T-helper 17 cell (primary cell): ENCODE results near the gene OR8G5. TPM values are rescaled to one million over a fixed set of nuclear protein-coding genes. Genes with fewer than 3 reads are reported as not detected.
"Not testable (repeated sequence)": the region's sequence is repeated elsewhere in the genome, so short reads cannot be mapped to it uniquely, and the experiment has no call there.

ENCODE experiments used
- ATAC-seq: fragments of 150-1000 bp; cut with Tn5 transposase; 2 replicates; pipeline ENCODE4 v1.10.0; 2021; ENCODE audit warnings: mild to moderate bottlenecking, moderate library complexity
- DNase-seq, 3 donors: peaks; one replicate each; pipeline versions ENCODE4 v3.0.0 to v3.0.0-alpha.2; 2020 to 2021
- H3K9me3 ChIP-seq: one replicate; pipeline ENCODE4 v1.7.0; 2013; ENCODE audit warnings: low read length, mild to moderate bottlenecking; ENCODE audit not compliant: control insufficient read depth, poor library complexity, severe bottlenecking
- H3K27ac Mint-ChIP-seq: one replicate; pipeline ENCODE4 v1.8.0; 2022; ENCODE audit warnings: mild to moderate bottlenecking, moderate library complexity, mixed read lengths
- H3K27me3 Mint-ChIP-seq: one replicate; pipeline ENCODE4 v1.8.0; 2022; ENCODE audit warnings: mixed read lengths
- H3K36me3 Mint-ChIP-seq: one replicate; pipeline ENCODE4 v1.8.0; 2022; ENCODE audit warnings: low read depth, mixed read lengths
- H3K4me1 Mint-ChIP-seq: one replicate; pipeline ENCODE4 v1.8.0; 2022; ENCODE audit warnings: mild to moderate bottlenecking, mixed read lengths
- H3K4me3 Mint-ChIP-seq: one replicate; pipeline ENCODE4 v1.8.0; 2022; ENCODE audit warnings: mild to moderate bottlenecking, moderate library complexity, mixed read lengths
- total RNA-seq, 4 donors: library from RNA in 2 of 4; stranded (reverse) in 2 of 4; gene quantifications; one replicate each; pipeline ENCODE4 v1.2.3 and lab custom pipeline; 2022 to 2026

Gene OR8G5
- total RNA-seq, 2 donors from 2014 or later: not detected

DNA sequence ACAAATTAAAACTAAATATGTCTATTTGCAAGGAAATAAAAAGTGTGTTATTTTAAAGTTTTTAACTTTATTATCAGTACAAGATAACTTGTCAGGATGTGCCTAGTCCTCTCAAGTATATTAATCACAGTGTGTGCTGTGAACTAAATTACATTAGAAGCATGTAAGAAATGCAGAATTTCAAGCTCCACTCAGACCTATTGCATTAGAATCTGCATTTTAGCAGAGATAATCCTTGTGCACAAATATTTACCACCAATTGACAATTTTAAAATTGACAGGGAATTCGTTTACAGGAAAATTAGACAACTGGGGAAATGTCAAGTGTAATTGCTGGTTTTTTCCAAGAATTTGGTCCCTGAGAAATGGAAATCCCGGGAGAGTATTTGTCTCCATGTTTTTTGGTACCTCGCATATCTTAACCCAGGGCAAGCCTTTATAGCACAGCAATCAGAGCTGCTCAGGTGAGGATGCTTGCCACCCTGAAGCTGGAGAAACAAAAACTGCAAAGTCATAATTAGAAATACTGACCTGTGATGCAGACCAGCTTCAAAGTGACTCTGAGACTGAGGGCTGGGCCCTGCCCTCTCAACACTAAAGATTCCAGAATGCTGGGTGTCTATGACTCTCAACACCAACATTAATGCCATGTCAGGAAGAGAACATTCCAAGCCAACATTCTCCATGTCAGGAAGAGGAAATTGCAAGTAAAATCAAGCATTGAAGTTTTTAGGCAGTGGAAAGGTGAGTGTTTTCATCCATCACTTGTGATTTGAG, 15.4 kb upstream of the OR8G5 start, which contains the start of gene OR8G1:
Gene OR8G1, plus strand, starts transcription at position 475 of the 777 bp plus-strand sequence. CDS start 8,581 bp downstream, outside the sequence.
- H3K9me3 ChIP-seq: no peaks in the 10 kb centered on the region
- DNase-seq (no peak), ATAC-seq (no peak)
- no peak within 1 kb of the TSS for H3K27ac Mint-ChIP-seq
- peaks cover 10% of the 10 kb centered on the region for H3K27me3 Mint-ChIP-seq
- H3K4me1 Mint-ChIP-seq: no peaks in the 10 kb centered on the region
- no peak within 1 kb of the TSS for H3K4me3 Mint-ChIP-seq
- H3K36me3 Mint-ChIP-seq: no peaks in the 10 kb centered on the region

DNA sequence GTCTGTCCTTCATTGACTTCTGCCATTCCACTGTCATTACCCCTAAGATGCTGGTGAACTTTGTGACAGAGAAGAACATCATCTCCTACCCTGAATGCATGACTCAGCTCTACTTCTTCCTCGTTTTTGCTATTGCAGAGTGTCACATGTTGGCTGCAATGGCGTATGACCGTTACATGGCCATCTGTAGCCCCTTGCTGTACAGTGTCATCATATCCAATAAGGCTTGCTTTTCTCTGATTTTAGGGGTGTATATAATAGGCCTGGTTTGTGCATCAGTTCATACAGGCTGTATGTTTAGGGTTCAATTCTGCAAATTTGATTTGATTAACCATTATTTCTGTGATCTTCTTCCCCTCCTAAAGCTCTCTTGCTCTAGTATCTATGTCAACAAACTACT, 6.3 kb upstream of the OR8G5 start:
- H3K4me1 Mint-ChIP-seq, H3K9me3 ChIP-seq, H3K4me3 Mint-ChIP-seq, H3K27me3 Mint-ChIP-seq, ATAC-seq, H3K36me3 Mint-ChIP-seq, DNase-seq, H3K27ac Mint-ChIP-seq: not testable (repeated sequence)

DNA sequence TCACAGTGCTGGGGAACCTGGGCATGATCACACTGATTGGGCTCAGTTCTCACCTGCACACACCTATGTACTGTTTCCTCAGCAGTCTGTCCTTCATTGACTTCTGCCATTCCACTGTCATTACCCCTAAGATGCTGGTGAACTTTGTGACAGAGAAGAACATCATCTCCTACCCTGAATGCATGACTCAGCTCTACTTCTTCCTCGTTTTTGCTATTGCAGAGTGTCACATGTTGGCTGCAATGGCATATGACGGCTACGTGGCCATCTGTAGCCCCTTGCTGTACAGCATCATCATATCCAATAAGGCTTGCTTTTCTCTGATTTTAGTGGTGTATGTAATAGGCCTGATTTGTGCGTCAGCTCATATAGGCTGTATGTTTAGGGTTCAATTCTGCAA, 8.9 kb downstream of the OR8G5 start:
- DNase-seq, H3K9me3 ChIP-seq, H3K27ac Mint-ChIP-seq, H3K36me3 Mint-ChIP-seq, H3K27me3 Mint-ChIP-seq, ATAC-seq, H3K4me3 Mint-ChIP-seq, H3K4me1 Mint-ChIP-seq: not testable (repeated sequence)

DNA sequence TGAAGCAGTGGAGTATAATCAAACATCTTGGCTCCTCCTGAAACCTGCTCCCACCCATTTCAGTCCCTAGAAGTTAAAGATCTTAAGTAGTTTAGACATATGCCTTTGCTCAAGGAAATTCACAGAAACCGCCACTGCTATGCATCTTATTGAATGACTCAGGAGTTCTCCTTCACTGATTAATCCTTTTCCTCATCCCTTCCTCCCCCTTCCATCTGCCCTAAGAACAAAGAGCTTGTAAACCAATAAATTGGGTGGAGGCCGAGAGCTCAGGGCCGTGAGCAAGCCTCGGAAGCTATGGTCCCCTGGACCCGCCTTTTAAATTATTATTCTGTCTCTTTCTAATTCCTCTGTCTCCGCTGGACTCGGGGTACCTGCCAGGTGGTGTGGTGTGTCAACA, 14.7 kb downstream of the OR8G5 start:
- not testable (repeated sequence) for DNase-seq, H3K9me3 ChIP-seq, H3K27ac Mint-ChIP-seq, H3K4me1 Mint-ChIP-seq, H3K4me3 Mint-ChIP-seq, H3K27me3 Mint-ChIP-seq, ATAC-seq, H3K36me3 Mint-ChIP-seq

DNA sequence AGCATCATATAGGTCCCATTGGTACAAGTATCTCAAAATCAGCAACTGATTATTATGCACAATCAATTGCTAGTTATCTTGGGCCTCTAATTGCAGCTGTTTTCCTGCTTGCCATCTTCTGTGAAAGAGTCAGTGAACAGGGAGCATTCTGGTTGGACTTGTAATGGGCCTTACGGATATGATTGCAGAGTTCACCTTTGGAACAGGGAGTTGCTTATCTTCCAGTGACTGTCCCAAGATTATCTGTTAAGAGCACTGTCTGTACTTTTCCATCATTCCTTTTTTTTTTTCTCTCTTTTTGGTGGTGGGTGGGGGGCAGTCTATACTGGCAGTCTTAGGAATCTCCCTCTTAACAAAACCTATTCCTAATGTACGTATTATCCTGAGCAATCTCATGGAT, 17.8 kb downstream of the OR8G5 start:
- Mint-ChIP-seq H3K36me3 (no peaks in the 10 kb centered on the region), H3K27ac (no peak overlapping the region), H3K4me3 (no peak overlapping the region), H3K27me3 (peaks cover 4% of the 10 kb centered on the region), H3K4me1 (no peaks in the 10 kb centered on the region)
- H3K9me3 ChIP-seq: peaks cover 3% of the 10 kb centered on the region
- no peak for ATAC-seq
- DNase-seq: no peak

DNA sequence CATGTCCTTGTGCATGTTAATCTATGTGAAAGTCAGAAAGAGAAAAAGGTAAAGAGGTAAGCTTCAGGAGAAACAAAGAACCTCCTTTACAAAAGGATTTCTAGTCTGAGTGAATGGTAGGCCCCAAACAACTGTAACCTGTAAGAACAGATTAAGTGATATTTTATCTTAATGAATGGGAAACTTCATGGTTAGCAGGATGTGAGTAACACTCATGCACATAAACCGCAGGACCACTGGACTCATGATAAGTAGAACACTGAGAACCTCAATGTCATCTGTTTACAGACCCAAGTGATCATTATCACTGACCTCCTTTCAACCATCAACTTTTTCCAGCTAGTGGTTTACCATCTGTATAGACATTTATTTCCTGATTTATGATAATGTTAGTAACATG, 19.9 kb downstream of the OR8G5 start:
- Mint-ChIP-seq H3K4me1 (no peaks in the 10 kb centered on the region), H3K27ac (no peak overlapping the region), H3K27me3 (peaks cover 4% of the 10 kb centered on the region), H3K4me3 (no peak overlapping the region), H3K36me3 (no peaks in the 10 kb centered on the region)
- no peak for ATAC-seq
- peaks cover 3% of the 10 kb centered on the region for H3K9me3 ChIP-seq
- DNase-seq: no peak

DNA sequence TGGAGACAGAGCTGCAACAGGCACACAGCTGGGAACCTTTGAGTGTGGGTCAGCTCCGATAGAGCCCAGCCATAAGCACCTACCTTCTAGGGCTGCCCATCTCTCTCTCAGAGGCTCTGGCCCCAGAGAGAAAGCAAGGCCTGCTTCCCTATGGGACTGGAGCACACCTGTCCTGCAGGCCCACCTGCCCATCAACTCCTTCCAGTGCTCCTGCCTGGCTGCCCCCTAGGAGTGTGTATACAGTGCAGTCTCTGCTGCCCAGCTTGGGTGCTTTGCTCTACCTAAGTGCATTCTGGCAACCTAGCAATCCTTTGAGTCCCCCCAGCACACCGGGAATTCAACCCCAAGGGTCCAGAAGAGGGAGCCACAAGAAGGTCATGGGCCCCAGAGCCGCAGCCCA, 21.0 kb downstream of the OR8G5 start:
- Mint-ChIP-seq H3K27me3 (no peaks in the 10 kb centered on the region), H3K27ac (no peak overlapping the region), H3K4me3 (no peak overlapping the region), H3K4me1 (no peaks in the 10 kb centered on the region), H3K36me3 (no peaks in the 10 kb centered on the region)
- peaks cover 3% of the 10 kb centered on the region for H3K9me3 ChIP-seq
- DNase-seq (no peak), ATAC-seq (no peak)

DNA sequence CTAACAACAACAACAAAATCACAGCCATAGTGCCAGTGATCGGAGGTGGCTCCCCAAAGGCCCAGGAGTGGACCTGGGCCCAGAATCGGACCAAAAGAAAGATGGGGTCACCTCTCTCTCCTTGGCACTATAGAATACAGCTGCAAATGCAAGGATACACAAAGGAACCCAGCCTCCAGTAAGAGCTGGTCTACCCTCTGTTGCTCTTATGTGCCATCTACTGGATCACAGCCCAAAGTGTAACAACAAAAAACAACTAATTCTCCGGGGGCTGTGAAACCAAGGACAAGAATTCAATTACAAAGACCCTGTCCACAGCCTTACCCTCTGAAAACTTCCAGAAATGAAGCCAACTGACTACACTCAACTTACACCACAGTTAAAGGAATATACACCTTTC, 21.6 kb downstream of the OR8G5 start:
- H3K27ac Mint-ChIP-seq: no peak overlapping the region
- no peak for DNase-seq
- H3K4me3 Mint-ChIP-seq: no peak overlapping the region
- ATAC-seq: no peak
- no peaks in the 10 kb centered on the region for H3K36me3 Mint-ChIP-seq
- H3K9me3 ChIP-seq: peaks cover 3% of the 10 kb centered on the region
- no peaks in the 10 kb centered on the region for H3K27me3 Mint-ChIP-seq
- no peaks in the 10 kb centered on the region for H3K4me1 Mint-ChIP-seq

DNA sequence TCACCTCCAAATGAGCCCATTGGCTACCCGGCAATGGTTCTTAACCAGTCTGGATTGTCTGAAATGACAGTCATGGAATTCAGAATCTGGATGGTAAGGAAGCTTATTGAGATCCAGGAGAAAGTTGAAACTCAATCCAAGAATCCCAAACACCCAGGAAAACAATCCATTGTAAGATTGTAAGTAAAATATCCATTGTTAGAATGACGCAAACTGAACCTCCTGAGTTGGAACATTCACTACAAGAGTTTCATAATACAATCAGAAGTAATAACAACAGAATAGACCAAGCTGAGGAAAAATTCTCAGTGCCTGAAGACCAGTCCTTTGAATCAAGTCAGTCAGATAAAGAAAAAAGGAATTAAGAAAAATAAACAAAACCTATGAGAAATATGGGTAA, 22.1 kb downstream of the OR8G5 start:
- Mint-ChIP-seq H3K27ac (no peak overlapping the region), H3K27me3 (no peaks in the 10 kb centered on the region), H3K4me1 (no peaks in the 10 kb centered on the region), H3K4me3 (no peak overlapping the region), H3K36me3 (no peaks in the 10 kb centered on the region)
- H3K9me3 ChIP-seq: peaks cover 3% of the 10 kb centered on the region
- DNase-seq: no peak
- no peak for ATAC-seq

DNA sequence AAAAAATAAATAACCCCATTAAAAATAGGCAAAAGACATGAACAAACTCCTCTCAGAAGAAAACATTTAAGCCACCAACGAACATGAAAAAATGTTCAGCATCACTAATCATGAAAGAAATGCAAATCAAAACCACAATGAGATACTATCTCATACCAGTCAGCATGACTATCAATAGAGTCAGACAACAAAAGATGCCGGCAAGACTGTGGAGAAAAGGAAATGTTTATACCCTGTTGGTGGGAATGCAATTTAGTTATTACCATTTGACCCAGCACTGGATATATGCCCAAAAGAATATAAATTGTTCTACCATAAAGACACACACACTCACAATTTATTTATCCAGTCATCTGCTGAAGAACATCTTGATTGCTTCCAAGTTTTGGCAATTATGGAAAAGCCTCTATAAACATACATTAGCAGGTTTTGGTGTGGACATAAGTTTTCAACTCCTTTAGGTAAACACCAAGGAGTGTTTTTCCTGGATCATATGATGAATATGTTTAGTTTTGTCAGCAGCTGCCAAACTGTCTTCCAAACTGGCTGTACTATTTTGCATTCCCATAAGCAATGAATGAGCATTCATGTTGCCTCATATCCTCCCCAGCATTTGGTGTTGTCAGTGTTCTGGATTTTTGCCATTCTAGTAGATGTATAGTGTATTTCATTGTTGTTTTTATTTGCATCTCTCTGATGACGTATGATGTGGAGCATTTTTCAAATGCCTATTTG, 29.6 kb downstream of the OR8G5 start:
- H3K27me3 Mint-ChIP-seq: no peaks in the 10 kb centered on the region
- ATAC-seq: no peak
- H3K4me1 Mint-ChIP-seq: no peaks in the 10 kb centered on the region
- no peak for DNase-seq
- H3K4me3 Mint-ChIP-seq: no peak overlapping the region
- no peak overlapping the region for H3K27ac Mint-ChIP-seq
- H3K36me3 Mint-ChIP-seq: no peaks in the 10 kb centered on the region
- no peaks in the 10 kb centered on the region for H3K9me3 ChIP-seq

DNA sequence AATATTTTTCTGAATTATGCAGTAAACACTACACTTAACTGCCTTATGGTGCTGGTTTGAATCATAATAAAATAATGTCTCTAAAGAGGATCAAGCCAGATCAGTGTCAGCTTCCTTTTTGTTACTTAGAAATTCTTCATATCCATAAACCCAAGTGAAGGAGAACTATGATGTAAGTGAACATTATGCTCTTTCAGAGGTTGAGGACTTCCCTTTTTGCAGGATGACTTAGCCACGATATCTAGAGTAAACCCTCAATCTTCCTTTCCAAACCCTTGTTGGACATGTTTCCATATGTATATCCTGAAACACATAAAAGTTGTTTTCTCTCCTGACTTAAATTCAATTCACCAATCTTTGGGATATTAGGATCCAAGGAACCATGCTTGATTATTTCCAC, 38.5 kb downstream of the OR8G5 start:
- DNase-seq: no peak
- H3K27ac Mint-ChIP-seq: no peak overlapping the region
- ATAC-seq: no peak
- H3K4me1 Mint-ChIP-seq: no peaks in the 10 kb centered on the region
- H3K9me3 ChIP-seq: no peaks in the 10 kb centered on the region
- H3K36me3 Mint-ChIP-seq: no peaks in the 10 kb centered on the region
- no peaks in the 10 kb centered on the region for H3K27me3 Mint-ChIP-seq
- no peak overlapping the region for H3K4me3 Mint-ChIP-seq

DNA sequence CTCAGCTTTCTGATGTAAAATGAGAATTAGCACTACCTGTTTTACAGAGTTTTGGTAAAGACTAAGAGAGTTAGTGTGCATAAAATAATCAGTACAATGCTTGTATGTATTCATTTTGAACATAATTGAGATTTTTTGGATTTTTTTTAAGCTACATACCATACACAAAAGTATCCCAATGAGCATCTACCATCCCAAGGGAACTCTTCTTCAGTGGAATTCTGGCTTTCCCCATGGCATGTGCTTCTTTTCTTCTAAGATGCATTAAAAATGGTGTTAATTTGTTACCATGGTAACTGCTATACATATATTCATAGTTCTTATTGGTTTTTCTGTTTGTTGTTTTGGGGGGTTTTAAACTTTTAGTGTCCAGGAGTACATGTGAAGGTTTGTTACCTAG, 39.8 kb downstream of the OR8G5 start:
- H3K27me3 Mint-ChIP-seq: no peaks in the 10 kb centered on the region
- DNase-seq (no peak), ATAC-seq (no peak)
- no peak overlapping the region for H3K4me3 Mint-ChIP-seq
- no peaks in the 10 kb centered on the region for H3K4me1 Mint-ChIP-seq
- H3K27ac Mint-ChIP-seq: no peak overlapping the region
- H3K9me3 ChIP-seq: no peaks in the 10 kb centered on the region
- H3K36me3 Mint-ChIP-seq: no peaks in the 10 kb centered on the region

DNA sequence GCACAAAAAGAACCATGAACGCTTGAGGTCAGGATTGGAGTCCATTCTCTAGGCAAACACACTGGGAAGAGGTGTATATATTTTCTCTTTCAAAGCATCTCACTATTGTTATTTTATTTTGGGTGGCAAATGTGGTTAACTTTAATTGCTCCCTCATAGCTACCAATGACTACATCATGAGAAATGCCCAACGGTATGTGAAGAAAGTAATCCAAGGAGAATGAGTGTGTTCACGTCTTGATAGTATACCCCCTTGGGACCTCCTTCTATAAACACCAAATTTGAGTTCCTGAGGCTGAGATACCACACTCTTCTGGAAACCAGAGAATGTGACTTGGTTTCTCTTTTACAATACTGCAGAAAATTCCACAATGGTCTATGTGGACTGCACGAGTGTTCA, 41.7 kb downstream of the OR8G5 start:
- Mint-ChIP-seq H3K27ac (no peak overlapping the region), H3K36me3 (no peaks in the 10 kb centered on the region), H3K4me3 (no peak overlapping the region), H3K27me3 (no peaks in the 10 kb centered on the region), H3K4me1 (no peaks in the 10 kb centered on the region)
- H3K9me3 ChIP-seq: no peaks in the 10 kb centered on the region
- ATAC-seq (no peak), DNase-seq (no peak)

DNA sequence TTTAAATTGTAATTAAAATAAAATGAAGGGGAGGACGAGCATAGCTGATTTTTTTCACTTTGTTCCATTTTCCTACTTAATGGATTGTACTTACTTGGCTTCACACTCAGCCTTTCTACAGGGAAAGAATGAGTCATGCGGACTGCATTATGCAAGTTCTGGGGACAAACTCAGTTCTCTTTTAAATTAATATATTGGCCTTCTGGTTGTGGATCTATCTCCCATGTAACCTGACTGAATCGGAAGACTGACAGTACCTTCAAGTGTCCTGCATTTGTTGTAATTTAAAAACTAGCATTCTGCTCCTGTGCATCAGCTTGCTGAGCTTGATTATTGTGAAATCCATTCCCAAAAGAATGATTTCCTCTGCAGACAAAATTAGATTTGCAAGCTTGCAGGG, 45.4 kb downstream of the OR8G5 start:
- no peak for ATAC-seq
- no peaks in the 10 kb centered on the region for H3K9me3 ChIP-seq
- Mint-ChIP-seq H3K4me3 (no peak overlapping the region), H3K4me1 (no peaks in the 10 kb centered on the region), H3K27ac (no peak overlapping the region), H3K27me3 (peaks cover 2% of the 10 kb centered on the region), H3K36me3 (no peaks in the 10 kb centered on the region)
- DNase-seq: no peak
